Mesenchymal stem cell (in vitro differentiated cells and primary cell): ENCODE results near the gene WDFY3.
A peak's percentile ranks its signal among the peaks of the same experiment; 100 is the strongest.

Experiments used
- DNase-seq: peaks from one replicate; pipeline ENCODE4 v3.0.0-alpha.2; 2013
- H2AFZ ChIP-seq: one replicate; pipeline ENCODE4 v1.6.1; 2013; ENCODE audit warnings: low read depth, mild to moderate bottlenecking, control low read depth, inconsistent platforms, low read length, moderate library complexity
- H2AK5ac ChIP-seq: 2 replicates; pipeline ENCODE4 v1.6.1; 2013; ENCODE audit warnings: low read length, moderate library complexity, mild to moderate bottlenecking, inconsistent platforms; ENCODE audit not compliant: severe bottlenecking
- H2BK120ac ChIP-seq: one replicate; pipeline ENCODE4 v1.6.1; 2013; ENCODE audit warnings: low read depth, mild to moderate bottlenecking, inconsistent platforms, low read length, moderate library complexity
- H2BK12ac ChIP-seq, 2 experiments: one replicate each; pipeline ENCODE4 v1.6.1; 2013; ENCODE audit warnings: inconsistent platforms in 2 of 2, low read length in 2 of 2, mild to moderate bottlenecking in 2 of 2, moderate library complexity in 2 of 2, control low read depth in 1 of 2
- H2BK15ac ChIP-seq: one replicate; pipeline ENCODE4 v1.6.1; 2013; ENCODE audit warnings: mild to moderate bottlenecking, low read depth, inconsistent platforms; ENCODE audit not compliant: poor library complexity, severe bottlenecking
- H2BK5ac ChIP-seq: 2 replicates; pipeline ENCODE4 v1.6.1; 2013; ENCODE audit warnings: low read depth, mild to moderate bottlenecking, low read length, control low read depth, inconsistent platforms; ENCODE audit not compliant: poor library complexity, severe bottlenecking
- H3K14ac ChIP-seq, 2 experiments: one replicate each; pipeline ENCODE4 v1.6.1; 2013; ENCODE audit warnings: inconsistent platforms in 2 of 2, low read length in 2 of 2, control low read depth in 1 of 2, mild to moderate bottlenecking in 1 of 2, moderate library complexity in 1 of 2
- H3K18ac ChIP-seq, 2 experiments: one replicate each; pipeline ENCODE4 v1.6.1; 2013; ENCODE audit warnings: inconsistent platforms in 2 of 2, low read length in 2 of 2, control low read depth in 1 of 2, low read depth in 1 of 2, mild to moderate bottlenecking in 1 of 2
- H3K23ac ChIP-seq, 2 experiments: one replicate each; pipeline ENCODE4 v1.6.1; 2013; ENCODE audit warnings: inconsistent platforms in 2 of 2, low read length in 2 of 2, mild to moderate bottlenecking in 2 of 2, moderate library complexity in 2 of 2, control low read depth in 1 of 2
- H3K27ac ChIP-seq: 2 replicates; pipeline ENCODE4 v1.5.1; 2013; ENCODE audit warnings: mild to moderate bottlenecking, moderate library complexity, low read length, control low read depth, inconsistent platforms; ENCODE audit not compliant: poor library complexity, severe bottlenecking
- H3K27me3 ChIP-seq, 2 experiments: 2 replicates each; pipeline versions ENCODE4 v1.6.1 to v1.7.0; 2013; ENCODE audit warnings: low read length in 2 of 2, mild to moderate bottlenecking in 2 of 2, moderate library complexity in 2 of 2, control low read depth in 1 of 2, inconsistent platforms in 1 of 2; ENCODE audit not compliant: control insufficient read depth in 1 of 2, insufficient read depth in 1 of 2
- H3K36me3 ChIP-seq, 2 experiments: 2 replicates each; pipeline versions ENCODE4 v1.6.1 to v1.7.0; 2013; ENCODE audit warnings: low read length in 2 of 2, control low read depth in 1 of 2, inconsistent platforms in 1 of 2, low read depth in 1 of 2, mild to moderate bottlenecking in 1 of 2; ENCODE audit not compliant: insufficient read depth in 2 of 2, control insufficient read depth in 1 of 2
- H3K4ac ChIP-seq, 2 experiments: one replicate each; pipeline ENCODE4 v1.6.1; 2013; ENCODE audit warnings: inconsistent platforms in 2 of 2, low read length in 2 of 2, mild to moderate bottlenecking in 2 of 2, moderate library complexity in 2 of 2, control low read depth in 1 of 2, low read depth in 1 of 2
- H3K4me1 ChIP-seq: 2 replicates; pipeline ENCODE4 v1.6.1; 2013; ENCODE audit warnings: low read depth, low read length, control low read depth; ENCODE audit not compliant: control insufficient read depth, insufficient read depth
- H3K4me2 ChIP-seq: 2 replicates; pipeline ENCODE4 v1.6.1; 2013; ENCODE audit warnings: low read length, mild to moderate bottlenecking, inconsistent platforms; ENCODE audit not compliant: poor library complexity, severe bottlenecking
- H3K4me3 ChIP-seq, 2 experiments: 2 replicates each; pipeline versions ENCODE4 v1.5.1 to v1.7.0; 2013; ENCODE audit warnings: low read length in 2 of 2, mild to moderate bottlenecking in 2 of 2, control low read depth in 1 of 2, low read depth in 1 of 2; ENCODE audit not compliant: insufficient read depth in 1 of 2
- H3K79me1 ChIP-seq: replicated peaks from 2 replicates; pipeline ENCODE4 v1.6.1; 2013; ENCODE audit warnings: mild to moderate bottlenecking, control low read depth, low read length, inconsistent platforms; ENCODE audit not compliant: poor library complexity, severe bottlenecking
- H3K9ac ChIP-seq: 2 replicates; pipeline ENCODE4 v1.7.0; 2013; ENCODE audit warnings: mild to moderate bottlenecking, low read length, moderate library complexity
- H3K9me3 ChIP-seq: 2 replicates; pipeline ENCODE4 v1.7.0; 2013; ENCODE audit warnings: mild to moderate bottlenecking, low read length; ENCODE audit not compliant: control insufficient read depth
- H4K8ac ChIP-seq: one replicate; pipeline ENCODE4 v1.6.1; 2013; ENCODE audit warnings: inconsistent platforms, mild to moderate bottlenecking, low read length, moderate library complexity
- H4K91ac ChIP-seq: one replicate; pipeline ENCODE4 v1.6.1; 2013; ENCODE audit warnings: mild to moderate bottlenecking, low read length, inconsistent platforms
- WGBS: methylation state at CpG from one replicate; pipeline ENCODE4 v1.1.7; 2013; ENCODE audit warnings: mixed read lengths; 5-methylcytosine and 5-hydroxymethylcytosine counted together

WDFY3 gene

DNA sequence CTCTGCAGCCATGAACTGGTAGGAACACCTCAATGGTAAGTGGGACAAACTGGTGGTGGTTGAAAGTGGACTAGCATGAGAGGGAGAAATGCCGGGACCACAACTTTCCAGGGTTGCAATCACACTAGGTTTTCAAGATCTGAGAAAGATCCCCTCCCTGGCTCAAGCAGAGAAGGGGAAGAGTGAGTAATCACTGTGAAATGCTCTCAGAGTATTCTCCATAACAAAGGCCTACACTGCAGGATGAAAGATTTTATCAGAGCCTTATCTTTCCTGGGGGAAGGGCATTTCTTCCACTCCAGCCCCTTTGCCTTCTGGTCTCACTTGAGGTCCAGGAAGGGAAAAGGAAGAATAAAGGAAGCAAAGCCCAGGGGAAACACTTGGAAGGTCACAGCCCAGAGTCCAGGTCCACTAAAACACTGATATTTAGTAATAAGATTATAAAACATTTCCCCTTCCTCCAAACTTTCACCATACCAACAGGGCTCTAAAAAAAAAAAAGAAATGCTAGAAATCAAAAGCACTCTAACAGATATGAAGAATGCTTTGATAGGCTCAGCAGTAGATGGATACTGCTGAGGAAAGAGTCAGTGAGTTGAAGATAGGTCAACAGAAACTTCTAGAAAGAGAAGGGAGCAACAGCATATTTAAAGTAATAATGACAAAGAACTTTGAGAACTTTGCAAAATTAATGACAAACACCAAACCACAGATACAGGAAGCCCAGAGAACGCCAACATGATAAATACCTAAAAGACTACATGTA, 95.9 kb downstream of the WDFY3 start:
- Histone ChIP-seq H2BK5ac (peak overlapping the region; percentile 61), H3K4me2 (peak overlapping the region; percentile 9), H3K18ac (peak overlapping the region in 1 of 2 experiments; percentile 66), H2AFZ (no peak overlapping the region), H3K27ac (peak overlapping the region; percentile 92), H3K4ac (peak overlapping the region in 1 of 2 experiments; percentile 66), H3K9ac (no peak overlapping the region), H3K27me3 (no peaks in the 10 kb centered on the region), H2AK5ac (peak overlapping the region; percentile 84), H3K14ac (no peak overlapping the region), H3K79me1 (peaks cover 24% of the 10 kb centered on the region), H3K4me3 (no peak overlapping the region), H3K9me3 (no peaks in the 10 kb centered on the region), H4K91ac (no peak overlapping the region), H3K4me1 (peaks cover 4% of the 10 kb centered on the region), H4K8ac (no peak overlapping the region), H2BK15ac (no peak overlapping the region), H2BK12ac (no peak overlapping the region), H2BK120ac (no peak overlapping the region), H3K36me3 (peaks cover 0 to 7% of the 10 kb centered on the region in 2 experiments), H3K23ac (no peak overlapping the region)
- WGBS, result 33% methylated on average over 1 of the region's 2 CpGs
- peak; percentile 83 for DNase-seq

DNA sequence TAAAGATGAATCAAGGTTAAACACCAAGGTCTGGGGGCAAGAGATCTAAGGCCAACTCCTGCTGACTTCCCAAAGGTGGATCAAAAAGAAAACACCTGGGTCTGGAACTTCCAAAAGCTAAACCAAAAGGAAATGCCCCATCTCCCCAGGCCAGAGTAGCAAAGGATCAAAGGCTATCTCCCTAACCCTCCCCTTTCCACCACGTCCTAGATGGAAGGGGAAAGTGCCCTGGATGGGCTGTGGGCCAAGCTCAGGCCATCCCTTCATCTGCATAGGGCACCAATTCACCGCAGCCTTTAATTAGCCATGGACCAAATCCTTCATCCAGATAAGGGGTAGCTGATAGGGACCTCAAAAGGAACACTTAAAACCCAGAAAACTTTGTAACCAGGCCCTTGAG, 100.2 kb downstream of the WDFY3 start:
- H3K4ac ChIP-seq, result no peak overlapping the region
- no peak for DNase-seq
- no peak overlapping the region for H2BK5ac ChIP-seq
- no peak overlapping the region for H3K18ac ChIP-seq
- H3K14ac ChIP-seq, result no peak overlapping the region
- H3K23ac ChIP-seq, result no peak overlapping the region
- 64% methylated on average over 2 of the region's 2 CpGs for WGBS
- H3K9me3 ChIP-seq, result no peaks in the 10 kb centered on the region
- no peak overlapping the region for H4K8ac ChIP-seq
- H3K4me1 ChIP-seq, result peaks cover 2% of the 10 kb centered on the region
- no peak overlapping the region for H2BK15ac ChIP-seq
- no peak overlapping the region for H2AK5ac ChIP-seq
- no peak overlapping the region for H4K91ac ChIP-seq
- no peak overlapping the region for H2AFZ ChIP-seq
- no peak overlapping the region for H2BK12ac ChIP-seq
- no peak overlapping the region for H3K4me2 ChIP-seq
- no peak overlapping the region for H3K9ac ChIP-seq
- peaks cover 0 to 2% of the 10 kb centered on the region in 2 experiments for H3K36me3 ChIP-seq
- H3K4me3 ChIP-seq, result no peak overlapping the region
- H2BK120ac ChIP-seq, result no peak overlapping the region
- no peaks in the 10 kb centered on the region for H3K27me3 ChIP-seq
- no peak overlapping the region for H3K27ac ChIP-seq
- H3K79me1 ChIP-seq, result peaks cover 22% of the 10 kb centered on the region

- peaks cover 0 to 2% of the 10 kb centered on the region in 2 experiments for H3K36me3 ChIP-seq
- H3K9ac ChIP-seq, result no peak overlapping the region
- no peak overlapping the region for H3K4me2 ChIP-seq
- H3K14ac ChIP-seq, result peak overlapping the region in 1 of 2 experiments; percentile 44
- H3K23ac ChIP-seq, result no peak overlapping the region
- H4K8ac ChIP-seq, result no peak overlapping the region
- no peak overlapping the region for H2BK15ac ChIP-seq
- H2BK120ac ChIP-seq, result no peak overlapping the region
- H2AK5ac ChIP-seq, result no peak overlapping the region
- H3K9me3 ChIP-seq, result no peaks in the 10 kb centered on the region
- H2BK5ac ChIP-seq, result no peak overlapping the region
- peaks cover 25% of the 10 kb centered on the region for H3K79me1 ChIP-seq
- WGBS, result 79% methylated on average over 2 of the region's 2 CpGs
- no peak overlapping the region for H3K27ac ChIP-seq
- H3K18ac ChIP-seq, result peak overlapping the region in 1 of 2 experiments; percentile 11
- no peaks in the 10 kb centered on the region for H3K27me3 ChIP-seq
- DNase-seq, result no peak
- no peak overlapping the region for H2BK12ac ChIP-seq
- no peak overlapping the region for H4K91ac ChIP-seq
- H3K4me1 ChIP-seq, result peaks cover 2% of the 10 kb centered on the region
- H2AFZ ChIP-seq, result no peak overlapping the region
- H3K4me3 ChIP-seq, result no peak overlapping the region
- H3K4ac ChIP-seq, result peak overlapping the region in 1 of 2 experiments; percentile 15
Measured at GRCh38 chr4:84865600-84865999, 100.9 kb downstream of the WDFY3 start.

DNA sequence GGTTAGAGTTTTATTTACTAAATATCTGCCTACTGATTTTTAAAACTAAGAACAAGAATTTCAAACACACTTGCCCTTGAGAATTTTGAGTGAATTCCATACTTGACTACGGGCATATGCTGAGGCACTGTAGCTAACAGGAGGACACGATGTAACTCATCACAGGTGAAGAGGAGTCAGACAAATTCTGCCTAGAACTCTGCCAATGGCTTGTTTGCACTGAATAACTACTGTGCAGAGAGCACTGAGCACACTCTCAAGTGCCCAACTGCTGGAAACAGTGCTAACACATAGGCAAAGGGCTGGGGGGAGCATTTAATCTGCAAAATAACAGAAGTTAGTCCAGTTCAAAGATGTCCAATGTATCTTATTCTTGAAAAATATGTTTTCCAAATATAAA, 104.4 kb downstream of the WDFY3 start:
- peaks cover 30% of the 10 kb centered on the region for H3K79me1 ChIP-seq
- no peaks in the 10 kb centered on the region for H3K9me3 ChIP-seq
- no peak overlapping the region for H3K4me2 ChIP-seq
- no peak overlapping the region for H2BK5ac ChIP-seq
- H2AK5ac ChIP-seq, result no peak overlapping the region
- H2BK120ac ChIP-seq, result no peak overlapping the region
- no peak overlapping the region for H2BK12ac ChIP-seq
- H4K8ac ChIP-seq, result no peak overlapping the region
- H3K4me1 ChIP-seq, result no peaks in the 10 kb centered on the region
- H3K27ac ChIP-seq, result no peak overlapping the region
- H3K9ac ChIP-seq, result no peak overlapping the region
- WGBS, result 95% methylated on average over 2 of the region's 2 CpGs
- no peak overlapping the region for H2AFZ ChIP-seq
- H3K36me3 ChIP-seq, result peaks cover 6 to 29% of the 10 kb centered on the region in 2 experiments
- no peak overlapping the region for H3K23ac ChIP-seq
- no peak overlapping the region for H3K4me3 ChIP-seq
- H3K14ac ChIP-seq, result no peak overlapping the region
- no peak overlapping the region for H4K91ac ChIP-seq
- no peak overlapping the region for H3K18ac ChIP-seq
- no peak overlapping the region for H2BK15ac ChIP-seq
- DNase-seq, result no peak
- no peaks in the 10 kb centered on the region for H3K27me3 ChIP-seq
- H3K4ac ChIP-seq, result no peak overlapping the region
